Epithelial cell of prostate (primary cell): ENCODE measurements around the gene C1RL.
A peak's percentile ranks its signal among the peaks of the same experiment; 100 is the strongest.

Experiments used
- DNase-seq: peaks from one replicate; pipeline ENCODE4 v3.0.0-alpha.2; 2011; ENCODE audit warnings: low read depth, low spot score
- H3K27ac ChIP-seq: fragments of 450-650 bp; 2 replicates; pipeline ENCODE4 v1.5.1; 2017; ENCODE audit warnings: mild to moderate bottlenecking

C1RL gene

DNA sequence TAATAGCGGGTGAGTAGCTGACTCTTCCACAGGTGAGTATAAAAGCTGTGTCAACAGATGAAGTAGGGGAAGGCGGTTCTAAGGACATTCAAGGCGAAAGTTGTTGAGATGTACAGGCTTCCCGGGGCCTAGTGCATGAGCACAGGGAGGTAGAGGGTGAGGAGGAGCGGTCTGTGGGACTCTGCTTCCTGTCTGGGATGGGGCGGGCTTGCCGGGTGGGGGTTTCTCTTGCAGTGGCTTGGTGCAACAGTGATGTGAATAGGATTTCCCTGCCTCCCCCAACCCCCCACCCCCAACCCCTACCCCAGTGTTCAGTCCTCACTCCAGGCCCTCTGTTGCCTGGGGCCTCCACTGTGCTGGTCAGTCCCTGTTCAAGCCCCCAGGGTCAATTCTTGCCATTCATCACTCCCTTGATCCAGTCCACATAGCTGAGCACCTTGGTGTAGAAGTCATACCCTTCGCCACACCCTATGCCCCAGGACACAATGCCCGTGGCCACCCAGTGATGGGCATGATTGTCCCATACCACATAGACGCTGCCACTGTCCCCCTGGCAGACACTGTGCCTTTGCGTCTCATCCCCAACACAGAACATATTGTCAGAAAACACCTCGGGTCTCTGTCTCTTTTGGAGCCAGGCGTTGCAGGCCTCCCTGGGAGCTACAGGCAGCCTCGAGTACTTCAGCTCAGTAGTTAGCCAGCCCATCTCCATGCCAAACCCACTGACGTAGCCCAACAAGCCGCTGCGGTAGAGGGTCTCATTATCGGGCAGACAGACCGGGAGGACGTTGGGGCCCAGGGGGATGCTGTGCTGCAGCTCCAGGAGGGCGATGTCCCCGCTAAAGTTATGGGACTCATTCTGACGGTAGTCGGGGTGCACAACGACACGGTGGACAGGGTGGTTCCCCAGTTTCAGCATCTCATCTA is 12.7 kb downstream of the C1RL start:
- no peak for DNase-seq
- no peak overlapping the region for H3K27ac ChIP-seq

DNA sequence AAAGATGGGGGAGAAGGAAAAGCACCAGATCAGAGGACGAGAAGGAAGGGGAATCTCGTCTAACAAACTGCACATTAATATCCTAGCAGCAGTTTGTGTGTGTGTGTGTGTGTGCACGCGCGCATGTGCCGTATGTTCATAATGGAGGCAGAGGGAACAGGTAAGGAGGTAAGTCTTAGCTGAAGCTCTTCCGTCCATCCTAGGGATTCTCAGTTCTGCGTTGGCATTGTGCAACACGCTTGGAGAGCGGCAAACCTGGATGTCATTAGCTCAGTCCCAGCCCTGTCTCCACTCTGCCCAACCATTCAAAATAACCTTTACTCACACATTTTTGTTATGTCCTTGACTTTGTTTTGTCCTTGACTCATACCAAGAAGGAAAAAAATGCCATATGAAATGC is 15.1 kb downstream of the C1RL start:
- DNase-seq = no peak
- no peak overlapping the region for H3K27ac ChIP-seq

DNA sequence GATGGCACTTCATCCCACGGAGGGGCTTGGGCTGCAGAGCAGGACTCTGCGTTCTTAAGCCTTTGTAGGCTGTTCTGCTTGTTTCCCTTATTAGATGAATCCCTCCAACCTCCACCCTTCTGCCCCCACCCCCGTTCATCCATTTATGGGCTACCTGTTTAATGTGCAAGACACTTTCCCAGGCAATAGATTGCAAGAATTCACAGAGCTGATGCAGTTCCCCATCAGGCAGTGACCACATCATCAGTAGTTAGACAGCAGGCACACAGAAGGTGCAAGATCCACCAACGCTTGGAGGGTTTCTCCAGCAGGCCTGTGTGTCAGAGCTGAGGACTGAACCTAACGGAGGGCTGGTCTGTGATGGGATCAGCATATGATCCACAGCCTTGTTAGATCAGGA is 15.5 kb downstream of the C1RL start:
- H3K27ac ChIP-seq = no peak overlapping the region
- no peak for DNase-seq

DNA sequence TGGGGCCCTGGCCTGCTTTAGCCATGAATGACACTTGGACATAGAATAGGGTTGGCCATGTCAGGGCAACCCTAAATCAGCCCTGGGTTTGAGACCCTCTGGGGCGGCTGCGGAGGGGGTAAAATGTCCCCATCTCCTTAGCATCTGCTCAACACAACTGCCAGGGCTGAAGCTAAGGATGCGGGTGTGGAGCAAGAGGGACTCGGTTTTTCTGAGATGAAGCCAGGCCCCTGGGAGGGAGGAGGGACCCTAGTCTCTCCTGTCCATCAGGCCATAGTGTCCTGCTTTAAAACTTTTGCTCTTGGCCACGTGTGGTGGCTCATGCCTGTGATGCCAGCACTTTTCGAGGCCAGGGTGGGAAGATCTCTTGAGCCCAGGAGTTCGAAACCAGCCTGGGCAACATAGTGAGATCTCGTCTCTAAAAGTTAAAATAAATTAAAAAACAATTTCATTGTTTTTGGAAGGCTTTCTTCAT is 16.0 kb downstream of the C1RL start:
- no peak overlapping the region for H3K27ac ChIP-seq
- DNase-seq = no peak

DNA sequence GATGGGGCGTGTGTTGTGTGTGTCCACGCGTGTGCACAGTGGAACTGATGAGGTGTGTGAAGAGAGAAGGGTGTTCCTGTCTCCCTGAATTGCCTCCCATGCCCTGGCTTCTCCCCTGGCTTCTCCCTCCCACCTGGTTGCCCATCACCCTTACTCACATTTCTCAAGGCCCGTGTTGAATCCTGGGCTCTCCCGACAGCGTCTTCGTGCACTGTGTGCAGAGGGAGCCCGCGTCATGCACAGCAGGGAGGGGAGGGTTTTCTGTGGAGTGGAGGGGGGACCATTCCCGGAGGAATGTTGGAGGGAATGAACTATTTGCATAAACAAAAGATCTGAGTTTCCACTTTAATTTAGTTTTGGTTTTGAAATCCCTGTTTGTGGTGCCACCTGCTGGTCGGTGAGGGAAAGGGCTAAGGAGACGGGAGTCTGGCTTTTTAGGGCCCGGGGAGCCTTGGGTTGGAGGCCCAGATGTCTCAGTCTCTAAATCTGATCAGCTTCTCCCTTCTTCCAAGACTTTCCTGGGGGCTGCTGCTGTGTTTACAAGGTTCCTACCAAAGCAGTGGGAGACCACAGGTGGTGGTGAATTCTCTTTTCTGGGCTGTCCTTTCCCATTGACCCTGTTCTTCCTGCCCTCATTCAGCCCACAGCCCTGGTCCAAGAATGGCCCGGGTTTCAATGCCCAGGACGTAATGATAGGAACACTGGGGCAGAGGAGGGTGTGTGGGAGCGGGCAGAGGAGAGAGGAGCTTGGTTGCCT is 16.6 kb downstream of the C1RL start, which contains the start of gene C1R:
C1R (minus strand) TSS at position 217 of the 757 bp plus-strand sequence; CDS start at position 160, 57 bp downstream.
- DNase-seq = no peak
- no peak within 1 kb of the TSS for H3K27ac ChIP-seq

DNA sequence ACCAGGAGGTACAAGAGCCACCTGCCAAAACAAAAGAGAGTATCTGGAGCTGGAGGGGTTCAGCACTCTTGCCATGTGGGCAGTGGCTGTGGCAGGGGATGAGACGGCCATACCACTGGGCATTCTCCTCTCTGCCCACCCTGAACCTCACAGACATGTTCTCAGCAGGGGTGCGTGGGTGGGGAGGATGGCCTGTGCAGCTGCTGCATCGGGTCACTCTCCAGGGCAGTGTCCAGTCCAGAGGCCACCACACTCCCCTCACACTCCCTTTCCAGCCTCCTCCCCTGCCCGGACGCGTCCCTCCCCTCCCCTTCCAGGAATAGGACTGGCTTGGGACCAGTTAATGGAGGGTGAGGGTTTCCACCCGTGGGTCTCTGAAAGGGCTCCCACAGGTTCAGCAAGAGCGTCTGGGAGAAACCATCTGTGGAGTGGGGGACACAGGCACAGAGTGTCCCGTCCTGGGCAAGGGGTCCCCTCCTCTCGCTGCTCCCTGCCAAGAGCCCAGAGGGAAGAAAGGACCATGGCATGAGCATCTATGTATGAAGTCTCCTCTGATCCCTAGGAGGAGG is 17.3 kb downstream of the C1RL start:
- no peak overlapping the region for H3K27ac ChIP-seq
- DNase-seq = no peak

DNA sequence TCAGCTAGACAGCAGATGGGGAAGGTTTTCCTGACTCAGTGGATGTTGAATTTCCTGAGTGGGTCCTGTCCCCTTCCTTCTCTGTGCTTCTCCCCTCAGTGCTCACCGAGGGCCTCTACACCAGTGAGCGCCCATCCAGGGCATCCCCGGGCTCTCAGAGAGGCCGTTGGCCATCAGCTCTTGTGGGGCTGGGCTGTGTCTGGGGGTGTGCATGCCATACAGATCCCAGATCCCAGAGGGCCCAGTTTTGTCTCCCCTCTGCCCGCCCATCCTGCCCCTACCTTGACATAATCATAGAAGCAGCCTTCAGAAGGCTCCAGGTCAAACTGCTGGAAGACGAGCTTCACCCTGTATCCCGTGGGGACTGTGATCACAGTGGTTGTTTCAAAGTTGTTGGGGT is 17.8 kb downstream of the C1RL start:
- DNase-seq = no peak
- H3K27ac ChIP-seq = no peak overlapping the region

DNA sequence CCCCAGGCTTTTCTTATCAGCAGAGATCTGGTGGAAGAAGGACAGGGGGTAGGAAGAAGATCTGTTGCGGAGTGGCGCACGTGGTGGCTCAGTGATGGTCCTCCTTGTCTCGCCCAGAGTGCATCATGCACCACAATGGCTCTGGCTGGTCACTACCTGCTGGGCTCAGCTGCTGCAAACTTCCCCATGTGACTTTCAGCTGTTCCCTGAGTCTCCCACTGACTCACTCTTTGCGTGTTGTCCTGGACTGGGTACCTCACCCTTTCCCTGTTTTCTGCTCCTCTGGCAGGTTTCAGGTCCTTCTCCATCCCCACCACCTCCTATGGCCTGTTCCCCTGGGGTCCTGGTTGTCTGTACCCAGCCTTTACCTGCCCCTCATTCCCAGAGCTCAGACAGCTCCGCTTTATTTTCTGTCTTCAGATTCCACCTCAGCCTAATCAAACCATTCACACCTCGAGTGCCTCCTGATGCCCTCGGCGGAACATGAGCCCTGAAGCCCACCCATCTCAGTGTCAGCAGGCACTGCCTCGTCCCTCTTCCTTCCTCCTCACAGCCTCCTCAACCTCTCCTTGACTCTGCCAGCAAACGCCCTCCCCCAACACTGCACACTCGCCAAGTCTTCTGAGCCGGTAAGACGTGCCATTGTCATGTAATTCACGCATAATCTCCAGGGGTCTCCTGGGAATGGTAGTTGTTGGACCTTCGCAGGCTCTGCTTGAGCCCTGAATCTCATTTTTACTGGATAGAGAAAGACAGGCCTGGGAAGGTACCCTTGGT is 18.6 kb downstream of the C1RL start:
- no peak for DNase-seq
- no peak overlapping the region for H3K27ac ChIP-seq

DNA sequence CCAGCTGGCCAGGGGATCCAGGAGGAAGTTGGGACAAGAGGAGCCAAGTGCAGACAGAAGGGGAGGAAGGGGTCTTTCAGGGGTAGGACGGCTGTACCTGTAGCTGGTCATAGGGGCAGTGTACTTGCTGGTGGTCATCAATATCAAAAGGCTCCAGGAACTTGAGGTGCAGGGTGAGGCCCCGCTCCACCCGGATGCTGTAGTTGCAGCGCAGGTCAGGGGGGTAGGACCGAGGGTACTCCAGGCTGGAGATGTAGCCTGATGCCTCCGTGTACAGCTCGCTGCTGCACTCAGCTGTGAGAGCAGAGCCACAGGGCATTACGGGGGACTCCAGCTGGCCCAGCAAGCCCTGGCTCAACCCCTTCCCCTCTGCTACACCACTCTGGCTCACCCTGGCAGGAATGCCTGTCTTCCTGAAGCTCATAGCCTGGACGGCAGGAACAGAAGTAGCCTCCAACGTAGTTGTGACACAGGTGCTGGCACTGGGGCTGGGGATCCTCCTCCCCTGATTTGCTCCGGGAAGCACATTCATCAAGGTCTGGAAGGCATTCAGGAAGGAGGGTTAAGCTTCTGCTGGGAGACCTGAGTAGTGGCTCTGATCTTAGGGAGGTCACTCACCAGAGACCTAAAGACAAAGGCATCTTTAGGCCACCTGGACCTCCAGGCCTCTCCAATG is 19.7 kb downstream of the C1RL start:
- no peak overlapping the region for H3K27ac ChIP-seq
- DNase-seq = no peak

DNA sequence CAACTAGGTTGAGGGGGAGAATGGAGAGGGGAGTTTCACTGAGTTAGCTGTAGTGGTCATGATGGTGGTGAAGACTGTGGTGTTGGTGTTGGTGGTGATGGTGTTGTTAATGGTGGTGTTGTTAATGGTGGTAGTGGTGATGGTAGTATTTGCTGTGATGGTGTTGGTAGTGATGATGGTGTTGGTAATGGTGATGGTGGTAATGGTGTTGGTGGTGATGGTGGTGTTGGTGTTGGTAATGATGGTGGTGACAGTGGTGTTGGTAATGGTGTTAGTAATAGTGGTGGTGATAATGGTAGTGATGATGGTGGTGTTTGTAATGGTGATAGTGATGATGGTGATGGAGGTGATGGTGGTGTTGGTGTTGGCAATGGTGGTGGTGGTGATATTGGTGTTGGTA is 25.9 kb downstream of the C1RL start:
- H3K27ac ChIP-seq = no peak overlapping the region
- DNase-seq = no peak

DNA sequence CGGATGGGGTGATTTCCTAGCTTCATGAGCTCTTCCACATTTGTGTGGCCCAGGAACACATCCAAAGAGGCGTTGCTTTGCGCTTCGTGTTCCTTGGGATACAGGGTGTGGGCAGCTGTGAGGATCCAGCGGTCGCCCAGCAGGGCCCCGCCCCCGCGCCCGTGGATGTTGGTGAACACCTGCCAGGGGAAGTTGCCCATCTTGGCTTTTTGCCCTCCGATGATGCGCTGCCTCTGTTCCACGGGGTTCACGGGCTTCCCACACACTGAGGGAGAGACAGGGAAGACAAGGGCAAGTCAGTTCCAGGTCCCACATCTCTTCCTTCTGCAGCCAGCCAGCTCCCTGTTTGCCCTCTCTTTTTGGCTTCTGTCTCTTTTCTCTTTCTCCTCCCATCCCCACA is 28.0 kb downstream of the C1RL start:
- DNase-seq = no peak
- H3K27ac ChIP-seq = no peak overlapping the region

DNA sequence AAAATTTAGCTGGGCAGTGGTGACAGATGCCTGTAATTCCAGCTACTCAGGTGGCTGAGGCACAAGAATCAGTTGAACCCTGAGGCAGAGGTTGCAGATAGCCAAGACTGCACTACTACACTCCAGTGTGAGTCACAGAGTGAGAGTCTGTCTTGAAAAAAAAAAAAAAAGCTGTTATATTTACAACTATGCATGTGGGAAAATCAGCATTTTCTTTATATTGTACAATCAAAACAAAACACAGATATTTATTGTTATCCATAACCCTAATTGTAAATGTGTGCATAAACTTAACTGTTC is 29.2 kb downstream of the C1RL start:
- peak overlapping the region; percentile 88 for H3K27ac ChIP-seq
- peak; percentile 53 for DNase-seq

DNA sequence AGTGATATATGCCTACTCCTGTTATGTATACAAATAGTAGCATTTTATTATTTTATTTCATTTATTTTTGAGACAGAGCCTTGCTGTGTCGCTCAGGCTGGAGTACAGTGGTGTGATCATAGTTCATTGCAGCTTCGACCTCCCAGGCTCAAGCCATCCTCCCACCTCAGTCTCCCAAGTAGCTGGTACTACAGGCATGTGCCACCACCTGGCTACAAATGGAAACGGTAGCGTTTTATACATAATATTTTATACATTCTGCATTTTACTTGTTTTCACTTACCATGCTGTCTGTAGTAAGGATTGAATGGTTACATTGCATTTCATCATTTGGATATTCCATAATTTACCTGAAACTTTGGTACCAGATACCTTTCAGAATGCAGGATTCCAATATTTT is 30.9 kb downstream of the C1RL start:
- DNase-seq = no peak

DNA sequence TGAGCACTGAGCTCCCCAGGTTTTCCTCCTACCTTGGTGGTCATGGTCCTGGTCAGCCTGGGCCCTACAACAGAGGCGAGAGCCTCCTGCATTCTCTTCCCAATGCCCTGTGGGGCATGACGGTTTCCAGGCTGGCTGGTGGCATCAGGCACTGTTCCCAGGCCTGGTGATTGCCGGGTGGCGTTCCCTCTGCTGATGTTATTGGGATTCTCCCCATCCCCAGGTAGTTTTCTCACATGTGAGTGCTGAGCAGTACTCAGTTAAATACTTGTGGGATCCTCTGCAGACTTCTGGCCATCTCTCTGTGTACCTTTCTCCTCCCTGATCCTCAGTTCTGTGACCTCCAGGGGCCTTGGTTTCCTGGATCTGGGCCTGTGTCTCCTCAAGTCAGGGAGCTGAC is 32.5 kb downstream of the C1RL start:
- no peak for DNase-seq
- no peak overlapping the region for H3K27ac ChIP-seq

More for the DNA sequence above, 30.9 kb downstream of the C1RL start:
- no peak overlapping the region for H3K27ac ChIP-seq

DNA sequence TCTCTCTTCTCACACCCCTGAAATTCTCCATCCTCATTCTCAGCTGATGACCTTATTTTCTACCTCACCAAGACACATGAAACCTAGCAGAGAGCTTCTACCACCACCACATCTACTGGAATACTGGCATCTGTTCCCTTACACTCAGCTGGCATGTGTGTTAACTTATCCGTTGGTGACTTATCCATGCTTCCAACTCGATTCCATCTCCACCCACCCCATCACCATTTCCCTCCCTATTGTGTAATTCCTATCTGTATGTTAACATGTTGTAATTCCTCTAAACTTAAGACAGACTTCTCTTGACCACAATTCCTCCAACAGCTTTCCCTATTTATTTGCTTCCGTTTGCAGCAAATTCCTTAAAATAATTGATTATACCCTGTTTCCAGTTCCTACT is 33.1 kb downstream of the C1RL start:
- DNase-seq = no peak
- no peak overlapping the region for H3K27ac ChIP-seq

DNA sequence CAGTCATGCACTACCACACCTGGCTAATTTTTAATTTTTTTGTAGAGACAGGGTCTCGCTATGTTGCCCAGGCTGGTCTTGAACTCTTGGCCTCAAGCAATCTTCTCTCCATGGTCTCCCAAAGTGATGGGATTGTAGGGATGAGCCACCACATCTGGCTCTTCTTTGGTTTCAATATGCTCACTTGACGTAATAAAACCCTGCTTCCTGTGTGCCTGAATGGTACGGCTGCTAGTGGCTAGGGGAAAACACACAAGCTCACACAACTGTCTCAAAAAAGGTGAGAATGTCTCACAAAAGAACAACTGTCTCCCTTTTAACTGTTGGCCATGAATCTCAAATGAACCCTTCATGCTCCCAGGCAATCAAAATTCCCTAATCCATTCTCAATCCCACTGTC is 33.5 kb downstream of the C1RL start:
- H3K27ac ChIP-seq = no peak overlapping the region

DNA sequence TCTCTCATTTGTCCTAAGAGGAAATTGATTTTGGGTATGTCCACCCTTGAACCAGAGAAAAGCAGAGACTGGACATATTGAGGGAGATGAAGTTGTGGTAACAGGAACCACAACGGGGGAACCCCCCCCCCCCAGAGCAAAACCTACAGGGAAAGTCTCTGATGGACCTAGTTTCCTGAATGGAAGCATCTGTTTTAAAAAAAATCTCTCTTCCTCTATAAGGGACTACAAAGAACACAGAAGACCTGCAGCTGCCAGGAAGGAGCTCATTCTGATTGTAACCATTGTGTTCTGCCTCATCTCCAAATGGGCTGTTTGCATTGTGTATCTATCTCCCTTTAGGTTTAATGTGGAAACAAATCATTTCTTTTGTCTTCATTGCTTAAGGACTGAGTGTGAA is 35.1 kb downstream of the C1RL start:
- no peak for DNase-seq

More for the DNA sequence above, 33.5 kb downstream of the C1RL start:
- DNase-seq = no peak

DNA sequence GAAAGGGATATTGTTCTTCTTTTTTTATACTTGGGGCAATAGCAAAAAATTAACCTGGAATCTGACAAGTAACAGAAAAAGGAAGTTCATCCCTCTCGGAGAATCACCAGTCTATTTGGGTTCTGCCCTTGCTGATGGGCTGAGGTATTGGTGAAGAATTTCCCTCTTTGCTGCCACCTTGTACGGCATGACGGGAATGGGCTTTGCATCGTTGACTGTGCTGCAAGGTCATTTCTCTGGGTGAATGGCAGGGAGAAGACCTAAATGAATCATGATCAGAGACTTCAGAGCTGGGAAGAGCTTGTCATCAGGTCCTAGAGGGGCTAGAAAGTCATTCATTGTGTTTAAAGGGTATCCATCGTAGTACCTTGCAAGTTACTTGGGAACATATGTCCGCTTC is 36.5 kb downstream of the C1RL start:
- H3K27ac ChIP-seq = no peak overlapping the region

More for the DNA sequence above, 35.1 kb downstream of the C1RL start:
- H3K27ac ChIP-seq = no peak overlapping the region

DNA sequence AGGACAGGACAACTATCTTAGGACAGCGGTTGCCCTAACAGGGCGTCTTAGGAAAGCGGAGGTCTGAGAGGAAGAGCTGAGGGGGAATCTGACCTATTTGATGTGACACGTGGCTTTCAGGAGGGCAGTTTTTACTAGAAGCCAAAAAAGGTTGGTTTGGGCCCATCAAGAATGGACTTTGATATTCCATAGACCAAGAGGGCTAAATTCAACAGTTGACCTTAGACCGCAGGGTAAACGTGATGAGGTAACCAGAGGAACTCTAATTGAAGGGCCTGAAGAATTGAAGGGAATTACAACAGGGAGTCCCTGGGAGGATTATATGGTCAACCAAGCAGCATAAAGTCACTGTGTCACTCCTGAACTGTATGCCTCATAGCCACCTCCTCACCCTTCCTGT is 37.0 kb downstream of the C1RL start:
- DNase-seq = no peak
- H3K27ac ChIP-seq = no peak overlapping the region

More for the DNA sequence above, 36.5 kb downstream of the C1RL start:
- DNase-seq = no peak

DNA sequence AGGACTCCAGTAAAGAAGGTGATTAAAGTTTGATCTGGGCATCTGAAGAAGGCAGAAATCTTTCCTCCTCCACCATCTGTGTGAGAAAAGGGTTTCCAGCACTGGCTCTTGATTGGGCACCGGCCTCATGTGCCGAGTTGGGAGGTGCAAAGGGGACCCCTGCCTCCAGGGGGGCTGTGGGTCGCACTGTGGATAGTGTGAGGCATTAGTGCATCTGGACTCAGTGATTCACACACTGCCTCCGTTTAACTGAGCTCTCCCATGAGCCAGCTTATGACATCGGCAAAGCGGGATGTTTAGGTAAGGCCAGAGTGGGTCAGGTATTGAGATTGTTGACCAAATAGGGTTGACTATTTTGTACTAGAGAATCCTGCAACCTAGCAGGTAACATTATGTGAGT is 39.6 kb downstream of the C1RL start:
- DNase-seq = no peak
- H3K27ac ChIP-seq = no peak overlapping the region
